Liver (tissue), 3 donors: Measurements from ENCODE around the gene RBFOX1.

Source experiments
- FOXA1 ChIP-seq: IDR thresholded peaks from 2 replicates; pipeline ENCODE4 v1.6.1; 2016; ENCODE audit warnings: antibody characterized with exemption
- GABPA ChIP-seq, 2 donors: IDR thresholded peaks in 1 of 2; conservative IDR thresholded peaks in 1 of 2; 2 replicates each; pipeline ENCODE4 v1.6.1; 2016; ENCODE audit warnings: antibody characterized with exemption in 2 of 2, mild to moderate bottlenecking in 1 of 2, moderate library complexity in 1 of 2
- JUND ChIP-seq, 2 donors: IDR thresholded peaks; 2 replicates each; pipeline ENCODE4 v1.6.1; 2016; ENCODE audit warnings: antibody characterized with exemption in 2 of 2
- NR2F2 ChIP-seq: IDR thresholded peaks from 2 replicates; pipeline ENCODE4 v1.6.1; 2016; ENCODE audit warnings: antibody characterized with exemption
- RAD21 ChIP-seq, 2 donors: IDR thresholded peaks; 2 replicates each; pipeline ENCODE4 v1.6.1; 2016; ENCODE audit warnings: antibody characterized with exemption in 2 of 2, mild to moderate bottlenecking in 2 of 2
- RXRA ChIP-seq, 2 donors: IDR thresholded peaks; 2 replicates each; pipeline ENCODE4 v1.6.1; 2017 to 2018; ENCODE audit warnings: antibody characterized with exemption in 2 of 2, mild to moderate bottlenecking in 1 of 2
- TAF1 ChIP-seq: conservative IDR thresholded peaks from 2 replicates; pipeline ENCODE4 v1.6.1; 2016; ENCODE audit warnings: antibody characterized with exemption, mild to moderate bottlenecking
- YY1 ChIP-seq: IDR thresholded peaks from 2 replicates; pipeline ENCODE4 v1.6.1; 2016; ENCODE audit warnings: antibody characterized with exemption, mild to moderate bottlenecking
- TF ChIP-seq, protein P1 (sequence below): fragments of 150-350 bp; IDR thresholded peaks from 2 replicates; pipeline ENCODE4 v1.5.1; 2017; ENCODE audit warnings: improper control_type of control experiment, low read depth, low read length; ENCODE audit not compliant: missing input control
- TF ChIP-seq, protein P2 (sequence below): IDR thresholded peaks from 2 replicates; pipeline ENCODE4 v1.6.1; 2016; ENCODE audit warnings: antibody characterized with exemption, mild to moderate bottlenecking
- TF ChIP-seq, protein P3 (sequence below): IDR thresholded peaks from 2 replicates; pipeline ENCODE4 v1.6.1; 2016; ENCODE audit warnings: antibody characterized with exemption
- TF ChIP-seq, protein P4 (sequence below): IDR thresholded peaks from 2 replicates; pipeline ENCODE4 v1.6.1; 2016; ENCODE audit warnings: antibody characterized with exemption
- donor health status: healthy.
- donor health status: healthy.

DNA sequence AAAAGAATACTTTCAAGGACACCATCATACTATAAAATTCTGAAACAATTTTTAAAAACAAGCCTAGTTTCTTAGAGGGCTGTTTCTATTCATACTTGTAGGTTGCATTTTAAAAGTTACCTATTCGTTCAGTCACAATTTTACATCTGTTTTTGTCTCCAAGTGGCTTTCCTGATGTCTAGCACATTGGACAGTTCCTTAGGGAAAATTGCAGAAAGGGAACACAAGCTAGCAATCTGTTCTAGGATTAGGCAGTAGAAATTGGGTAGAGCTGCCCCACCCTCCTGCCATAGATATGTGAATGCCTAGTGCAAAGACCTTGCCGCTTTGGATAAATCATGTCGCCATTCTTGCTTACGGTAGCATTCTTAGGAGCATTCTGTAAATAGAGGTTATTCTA lies 358.9 kb downstream of the RBFOX1 start:
- TF ChIP-seq, protein P1, sequence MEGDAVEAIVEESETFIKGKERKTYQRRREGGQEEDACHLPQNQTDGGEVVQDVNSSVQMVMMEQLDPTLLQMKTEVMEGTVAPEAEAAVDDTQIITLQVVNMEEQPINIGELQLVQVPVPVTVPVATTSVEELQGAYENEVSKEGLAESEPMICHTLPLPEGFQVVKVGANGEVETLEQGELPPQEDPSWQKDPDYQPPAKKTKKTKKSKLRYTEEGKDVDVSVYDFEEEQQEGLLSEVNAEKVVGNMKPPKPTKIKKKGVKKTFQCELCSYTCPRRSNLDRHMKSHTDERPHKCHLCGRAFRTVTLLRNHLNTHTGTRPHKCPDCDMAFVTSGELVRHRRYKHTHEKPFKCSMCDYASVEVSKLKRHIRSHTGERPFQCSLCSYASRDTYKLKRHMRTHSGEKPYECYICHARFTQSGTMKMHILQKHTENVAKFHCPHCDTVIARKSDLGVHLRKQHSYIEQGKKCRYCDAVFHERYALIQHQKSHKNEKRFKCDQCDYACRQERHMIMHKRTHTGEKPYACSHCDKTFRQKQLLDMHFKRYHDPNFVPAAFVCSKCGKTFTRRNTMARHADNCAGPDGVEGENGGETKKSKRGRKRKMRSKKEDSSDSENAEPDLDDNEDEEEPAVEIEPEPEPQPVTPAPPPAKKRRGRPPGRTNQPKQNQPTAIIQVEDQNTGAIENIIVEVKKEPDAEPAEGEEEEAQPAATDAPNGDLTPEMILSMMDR: no peak
- TF ChIP-seq YY1 (no peak), JUND (IDR thresholded peaks at IDR 0.05) (no peak), GABPA (IDR thresholded peaks at IDR 0.05 in 1 of 2, conservative IDR thresholded peaks at IDR 0.05 in 1 of 2) (no peak), FOXA1 (no peak), TAF1 (no peak), NR2F2 (no peak), RXRA (IDR thresholded peaks at IDR 0.05) (no peak), RAD21 (IDR thresholded peaks at IDR 0.05) (no peak)
- TF ChIP-seq, protein P2, sequence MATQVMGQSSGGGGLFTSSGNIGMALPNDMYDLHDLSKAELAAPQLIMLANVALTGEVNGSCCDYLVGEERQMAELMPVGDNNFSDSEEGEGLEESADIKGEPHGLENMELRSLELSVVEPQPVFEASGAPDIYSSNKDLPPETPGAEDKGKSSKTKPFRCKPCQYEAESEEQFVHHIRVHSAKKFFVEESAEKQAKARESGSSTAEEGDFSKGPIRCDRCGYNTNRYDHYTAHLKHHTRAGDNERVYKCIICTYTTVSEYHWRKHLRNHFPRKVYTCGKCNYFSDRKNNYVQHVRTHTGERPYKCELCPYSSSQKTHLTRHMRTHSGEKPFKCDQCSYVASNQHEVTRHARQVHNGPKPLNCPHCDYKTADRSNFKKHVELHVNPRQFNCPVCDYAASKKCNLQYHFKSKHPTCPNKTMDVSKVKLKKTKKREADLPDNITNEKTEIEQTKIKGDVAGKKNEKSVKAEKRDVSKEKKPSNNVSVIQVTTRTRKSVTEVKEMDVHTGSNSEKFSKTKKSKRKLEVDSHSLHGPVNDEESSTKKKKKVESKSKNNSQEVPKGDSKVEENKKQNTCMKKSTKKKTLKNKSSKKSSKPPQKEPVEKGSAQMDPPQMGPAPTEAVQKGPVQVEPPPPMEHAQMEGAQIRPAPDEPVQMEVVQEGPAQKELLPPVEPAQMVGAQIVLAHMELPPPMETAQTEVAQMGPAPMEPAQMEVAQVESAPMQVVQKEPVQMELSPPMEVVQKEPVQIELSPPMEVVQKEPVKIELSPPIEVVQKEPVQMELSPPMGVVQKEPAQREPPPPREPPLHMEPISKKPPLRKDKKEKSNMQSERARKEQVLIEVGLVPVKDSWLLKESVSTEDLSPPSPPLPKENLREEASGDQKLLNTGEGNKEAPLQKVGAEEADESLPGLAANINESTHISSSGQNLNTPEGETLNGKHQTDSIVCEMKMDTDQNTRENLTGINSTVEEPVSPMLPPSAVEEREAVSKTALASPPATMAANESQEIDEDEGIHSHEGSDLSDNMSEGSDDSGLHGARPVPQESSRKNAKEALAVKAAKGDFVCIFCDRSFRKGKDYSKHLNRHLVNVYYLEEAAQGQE: no peak
- TF ChIP-seq, protein P3, sequence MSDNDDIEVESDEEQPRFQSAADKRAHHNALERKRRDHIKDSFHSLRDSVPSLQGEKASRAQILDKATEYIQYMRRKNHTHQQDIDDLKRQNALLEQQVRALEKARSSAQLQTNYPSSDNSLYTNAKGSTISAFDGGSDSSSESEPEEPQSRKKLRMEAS: no peak
- TF ChIP-seq, protein P4, sequence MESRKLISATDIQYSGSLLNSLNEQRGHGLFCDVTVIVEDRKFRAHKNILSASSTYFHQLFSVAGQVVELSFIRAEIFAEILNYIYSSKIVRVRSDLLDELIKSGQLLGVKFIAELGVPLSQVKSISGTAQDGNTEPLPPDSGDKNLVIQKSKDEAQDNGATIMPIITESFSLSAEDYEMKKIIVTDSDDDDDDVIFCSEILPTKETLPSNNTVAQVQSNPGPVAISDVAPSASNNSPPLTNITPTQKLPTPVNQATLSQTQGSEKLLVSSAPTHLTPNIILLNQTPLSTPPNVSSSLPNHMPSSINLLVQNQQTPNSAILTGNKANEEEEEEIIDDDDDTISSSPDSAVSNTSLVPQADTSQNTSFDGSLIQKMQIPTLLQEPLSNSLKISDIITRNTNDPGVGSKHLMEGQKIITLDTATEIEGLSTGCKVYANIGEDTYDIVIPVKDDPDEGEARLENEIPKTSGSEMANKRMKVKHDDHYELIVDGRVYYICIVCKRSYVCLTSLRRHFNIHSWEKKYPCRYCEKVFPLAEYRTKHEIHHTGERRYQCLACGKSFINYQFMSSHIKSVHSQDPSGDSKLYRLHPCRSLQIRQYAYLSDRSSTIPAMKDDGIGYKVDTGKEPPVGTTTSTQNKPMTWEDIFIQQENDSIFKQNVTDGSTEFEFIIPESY: no peak
